Cardiac muscle cell (in vitro differentiated cells and primary cell): ENCODE results near the gene DDX41. TPM values are rescaled to one million over a fixed set of nuclear protein-coding genes. Genes with fewer than 3 reads are reported as not detected.
"Not testable (repeated sequence)": the region's sequence is repeated elsewhere in the genome, so short reads cannot be mapped to it uniquely, and the experiment has no call there.

Source experiments
- DNase-seq, 2 donors: peaks; one replicate each; pipeline versions ENCODE4 v3.0.0 to v3.0.0-alpha.2; 2010 to 2017; ENCODE audit warnings: low read depth in 1 of 2, low spot score in 1 of 2
- H3K27ac ChIP-seq: fragments of 200-600 bp; sonication (generic); 2 replicates; pipeline ENCODE4 v1.5.1; 2016
- H3K27me3 ChIP-seq: fragments of 200-600 bp; sonication (generic); 2 replicates; pipeline ENCODE4 v1.6.0; 2016; ENCODE audit warnings: control low read depth
- H3K36me3 ChIP-seq: fragments of 200-600 bp; sonication (generic); 2 replicates; pipeline ENCODE4 v1.5.1; 2016; ENCODE audit warnings: control low read depth
- H3K4me1 ChIP-seq: fragments of 200-600 bp; sonication (generic); 2 replicates; pipeline ENCODE4 v1.8.1; 2017; ENCODE audit warnings: low read depth, mild to moderate bottlenecking, mixed run types
- H3K4me3 ChIP-seq: fragments of 200-600 bp; sonication (generic); 2 replicates; pipeline ENCODE4 v1.5.1; 2016; ENCODE audit warnings: mild to moderate bottlenecking
- H3K9me3 ChIP-seq: fragments of 200-600 bp; sonication (generic); 2 replicates; pipeline ENCODE4 v1.5.1; 2017; ENCODE audit warnings: low read depth, mild to moderate bottlenecking, control low read depth
- CTCF ChIP-seq: IDR thresholded peaks from 2 replicates; pipeline ENCODE4 v1.5.1; 2012; ENCODE audit warnings: low read depth, mild to moderate bottlenecking, low read length
- polyA plus RNA-seq: library from polyadenylated mRNA; unstranded; fragments of >200 nt; fragmentation: Nextera tagmentation; extraction: Ambion mirVana; gene quantifications from 2 replicates; pipeline ENCODE4 v1.2.1, GENCODE V29; 2016
- total RNA-seq: library from RNA; depleted of rRNA; stranded (reverse); fragments of >200 nt; gene quantifications from 2 replicates; pipeline ENCODE4 v1.2.3, GENCODE V29; 2016

DDX41 gene
- total RNA-seq (183 and 223 TPM in 2 replicates), polyA plus RNA-seq (107 and 109 TPM in 2 replicates)

DNA sequence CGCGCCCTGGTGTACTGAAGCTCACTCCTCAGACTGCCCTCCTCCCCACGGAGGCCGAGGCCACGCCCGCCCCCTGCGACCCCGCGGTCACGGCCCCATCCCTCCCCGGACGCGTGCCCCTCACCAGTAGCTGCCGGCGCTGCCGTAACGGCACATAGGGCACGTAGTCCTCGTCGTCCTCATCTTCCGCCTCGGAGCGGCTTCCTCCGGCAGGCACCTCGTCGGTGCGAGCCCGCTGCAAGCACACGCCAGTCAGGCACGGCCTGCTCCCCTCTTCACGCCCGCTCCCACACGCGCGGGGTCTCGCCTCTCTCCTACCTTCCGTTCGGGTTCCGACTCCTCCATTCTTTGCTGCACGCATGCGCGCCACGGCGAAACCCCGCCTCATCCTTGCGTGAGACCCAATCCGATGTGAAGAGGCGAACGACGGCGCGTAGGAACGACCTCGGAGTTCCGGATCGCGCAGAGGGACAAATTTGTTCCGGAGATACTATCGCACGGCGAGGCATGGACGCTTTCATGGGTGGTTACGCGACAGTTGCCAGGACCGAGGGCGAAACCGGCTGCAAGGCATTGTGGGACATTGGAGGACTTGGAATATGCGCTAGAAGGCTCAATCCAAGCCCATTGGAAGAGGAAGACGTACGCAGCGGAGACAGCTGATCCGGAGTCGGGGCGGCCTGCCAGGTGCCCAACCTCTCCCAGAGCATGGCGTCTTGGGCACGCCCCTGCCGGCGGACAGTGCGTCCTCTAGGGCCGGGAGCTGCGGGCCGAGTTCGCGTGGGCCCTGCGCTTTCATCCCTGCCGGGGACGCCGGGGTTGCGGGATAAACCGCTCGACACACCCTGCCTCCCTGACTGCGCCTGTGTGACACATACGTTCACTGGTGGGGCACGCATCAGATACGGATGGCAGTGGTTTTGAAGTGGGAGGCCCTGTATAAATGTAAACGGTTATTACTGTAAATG lies at the start of gene DDX41:
TSS of gene DDX41 (minus strand) at position 361 of the 968 bp plus-strand sequence. CDS start at position 345, 16 bp downstream.
- H3K27ac ChIP-seq = peak within 1 kb of the TSS; percentile 75
- peaks cover 41% of the 10 kb centered on the region for H3K36me3 ChIP-seq

DNA sequence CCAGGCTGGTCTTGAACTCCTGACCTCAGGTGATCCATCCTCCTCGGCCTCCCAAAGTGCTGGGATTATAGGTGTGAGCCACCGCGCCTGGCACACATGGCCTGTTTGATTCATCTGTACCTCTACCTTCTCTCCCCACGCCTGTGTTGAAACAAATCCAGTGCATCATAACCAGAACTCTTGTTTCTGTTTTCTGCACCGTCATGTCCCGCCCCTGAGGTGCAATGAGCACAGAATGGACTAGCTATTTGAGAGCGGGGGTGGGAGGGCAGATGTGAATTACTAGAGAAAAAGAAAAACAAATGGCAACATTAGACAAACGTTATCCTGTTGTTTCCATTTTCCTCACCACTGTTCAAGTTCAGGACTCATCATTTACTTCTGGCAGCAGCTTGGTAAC lies 48.3 kb upstream of the DDX41 start:
- Histone ChIP-seq H3K27me3 (no peaks in the 10 kb centered on the region), H3K36me3 (no peaks in the 10 kb centered on the region), H3K9me3 (no peaks in the 10 kb centered on the region), H3K4me1 (no peaks in the 10 kb centered on the region), H3K4me3 (no peak overlapping the region), H3K27ac (no peak overlapping the region)
- TF ChIP-seq CTCF = no peak
- DNase-seq = no peak

More for the DNA sequence above, at the start of gene DDX41:
- no peaks in the 10 kb centered on the region for H3K9me3 ChIP-seq
- H3K4me1 ChIP-seq = no peaks in the 10 kb centered on the region
- peak within 1 kb of the TSS; percentile 70 for H3K4me3 ChIP-seq
- no peaks in the 10 kb centered on the region for H3K27me3 ChIP-seq
- DNase-seq = peak; percentile 99
- TF ChIP-seq CTCF = no peak

GRCh38 chr5:177559446-177559941 lies 42.7 kb upstream of the DDX41 start:
- H3K9me3 ChIP-seq, H3K27ac ChIP-seq, H3K36me3 ChIP-seq, H3K4me3 ChIP-seq, H3K4me1 ChIP-seq, DNase-seq, H3K27me3 ChIP-seq: not testable (repeated sequence)

- H3K36me3 ChIP-seq = no peaks in the 10 kb centered on the region
- no peak for TF ChIP-seq CTCF
- H3K9me3 ChIP-seq = no peaks in the 10 kb centered on the region
- H3K27ac ChIP-seq = peak overlapping the region; percentile 4
- H3K4me3 ChIP-seq = no peak overlapping the region
- peaks cover 15% of the 10 kb centered on the region for H3K4me1 ChIP-seq
- DNase-seq = no peak
- H3K27me3 ChIP-seq = no peaks in the 10 kb centered on the region
Measured at GRCh38 chr5:177557796-177558195, 41.0 kb upstream of the DDX41 start.

GRCh38 chr5:177557041-177557647 lies 40.4 kb upstream of the DDX41 start:
- DNase-seq = peak in 1 of 2 donors; percentile 49
- no peaks in the 10 kb centered on the region for H3K27me3 ChIP-seq
- H3K36me3 ChIP-seq = no peaks in the 10 kb centered on the region
- no peak for TF ChIP-seq CTCF
- no peak overlapping the region for H3K4me3 ChIP-seq
- peak overlapping the region; percentile 4 for H3K27ac ChIP-seq
- no peaks in the 10 kb centered on the region for H3K9me3 ChIP-seq
- H3K4me1 ChIP-seq = peaks cover 16% of the 10 kb centered on the region

- Histone ChIP-seq H3K27me3 (no peaks in the 10 kb centered on the region), H3K36me3 (peaks cover 6% of the 10 kb centered on the region), H3K4me1 (peaks cover 16% of the 10 kb centered on the region), H3K27ac (no peak overlapping the region), H3K9me3 (no peaks in the 10 kb centered on the region), H3K4me3 (no peak overlapping the region)
- DNase-seq = no peak
- TF ChIP-seq CTCF = no peak
Measured at GRCh38 chr5:177555665-177556064, 38.9 kb upstream of the DDX41 start.
